Endothelial cell (in vitro differentiated cells): ENCODE data around the gene UBA7. TPM values are rescaled to one million over a fixed set of nuclear protein-coding genes. Genes with fewer than 3 reads are reported as not detected.

Source experiments
- DNase-seq: peaks from one replicate; pipeline ENCODE4 v3.0.0; 2021; ENCODE audit warnings: low spot score
- H3K27ac Mint-ChIP-seq: one replicate; pipeline ENCODE4 v1.8.0; 2021; ENCODE audit warnings: mixed read lengths, inconsistent platforms; ENCODE audit not compliant: unreplicated experiment
- H3K27me3 Mint-ChIP-seq: one replicate; pipeline ENCODE4 v1.8.0; 2021; ENCODE audit warnings: mild to moderate bottlenecking, moderate library complexity, mixed read lengths, inconsistent platforms; ENCODE audit not compliant: unreplicated experiment
- H3K36me3 Mint-ChIP-seq: one replicate; pipeline ENCODE4 v1.8.0; 2021; ENCODE audit warnings: mild to moderate bottlenecking, low read depth, mixed read lengths, inconsistent platforms; ENCODE audit not compliant: unreplicated experiment
- H3K4me1 Mint-ChIP-seq: one replicate; pipeline ENCODE4 v1.8.0; 2021; ENCODE audit warnings: mild to moderate bottlenecking, mixed read lengths, inconsistent platforms; ENCODE audit not compliant: unreplicated experiment
- H3K4me3 Mint-ChIP-seq: one replicate; pipeline ENCODE4 v1.8.0; 2021; ENCODE audit warnings: mild to moderate bottlenecking, mixed read lengths, inconsistent platforms; ENCODE audit not compliant: unreplicated experiment
- H3K9me3 Mint-ChIP-seq: one replicate; pipeline ENCODE4 v1.8.0; 2021; ENCODE audit warnings: mixed read lengths, inconsistent platforms; ENCODE audit not compliant: unreplicated experiment
- CTCF ChIP-seq: fragments of 200-600 bp; sonication (generic); IDR thresholded peaks from one replicate; pipeline ENCODE4 v1.5.0; 2021; ENCODE audit warnings: antibody characterized with exemption; ENCODE audit not compliant: unreplicated experiment
- total RNA-seq: library from RNA; stranded (reverse); fragmentation: NEBNext Ultra II Directional; extraction: Animal tissue kit (Norgen Biotek cat#: 25700); gene quantifications from one replicate; pipeline ENCODE4 v1.2.1, GENCODE V29; 2021; ENCODE audit not compliant: unreplicated experiment

UBA7 gene
- total RNA-seq, 1 donor from 2014 or later, result 6.0 TPM

GRCh38 chr3:49805367-49805782 is 8.4 kb downstream of the UBA7 start:
- Mint-ChIP-seq H3K4me1 (peaks cover 57% of the 10 kb centered on the region), H3K4me3 (peak overlapping the region; percentile 87), H3K27ac (peak overlapping the region; percentile 90), H3K36me3 (peaks cover 11% of the 10 kb centered on the region), H3K9me3 (no peaks in the 10 kb centered on the region), H3K27me3 (peaks cover 12% of the 10 kb centered on the region)
- DNase-seq, result peak; percentile 46
- no peak for TF ChIP-seq CTCF

- no peaks in the 10 kb centered on the region for H3K9me3 Mint-ChIP-seq
- H3K27me3 Mint-ChIP-seq, result peaks cover 12% of the 10 kb centered on the region
- peak overlapping the region; percentile 90 for H3K4me3 Mint-ChIP-seq
- H3K36me3 Mint-ChIP-seq, result peaks cover 11% of the 10 kb centered on the region
- no peak for DNase-seq
- TF ChIP-seq CTCF, result no peak
- H3K27ac Mint-ChIP-seq, result peak overlapping the region; percentile 90
- peaks cover 54% of the 10 kb centered on the region for H3K4me1 Mint-ChIP-seq
Observed at GRCh38 chr3:49804141-49805041, 9.4 kb downstream of the UBA7 start.

GRCh38 chr3:49803465-49804140 is 10.2 kb downstream of the UBA7 start:
- peaks cover 11% of the 10 kb centered on the region for H3K36me3 Mint-ChIP-seq
- DNase-seq, result peak; percentile 51
- H3K27ac Mint-ChIP-seq, result no peak overlapping the region
- H3K27me3 Mint-ChIP-seq, result peaks cover 12% of the 10 kb centered on the region
- H3K4me1 Mint-ChIP-seq, result peaks cover 52% of the 10 kb centered on the region
- TF ChIP-seq CTCF, result no peak
- peak overlapping the region; percentile 90 for H3K4me3 Mint-ChIP-seq
- H3K9me3 Mint-ChIP-seq, result no peaks in the 10 kb centered on the region

GRCh38 chr3:49802719-49803464 is 10.9 kb downstream of the UBA7 start, which contains the start of gene INKA1:
Gene INKA1 (plus strand): TSS chr3:49803261. CDS start chr3:49803393, 132 bp downstream.
- peak; percentile 87 for TF ChIP-seq CTCF
- peak; percentile 90 for DNase-seq
- peaks cover 7% of the 10 kb centered on the region for H3K36me3 Mint-ChIP-seq
- peaks cover 45% of the 10 kb centered on the region for H3K4me1 Mint-ChIP-seq
- no peaks in the 10 kb centered on the region for H3K9me3 Mint-ChIP-seq
- peaks cover 11% of the 10 kb centered on the region for H3K27me3 Mint-ChIP-seq
- H3K4me3 Mint-ChIP-seq, result peak within 1 kb of the TSS; percentile 90
- H3K27ac Mint-ChIP-seq, result peak within 1 kb of the TSS; percentile 64
